ENCODE data around the gene DPP6. TPM values are rescaled to one million over a fixed set of nuclear protein-coding genes. Genes with fewer than 3 reads are reported as not detected.

The DPP6 gene
- total RNA-seq, 1 experiment from 2014 or later = not detected

DNA sequence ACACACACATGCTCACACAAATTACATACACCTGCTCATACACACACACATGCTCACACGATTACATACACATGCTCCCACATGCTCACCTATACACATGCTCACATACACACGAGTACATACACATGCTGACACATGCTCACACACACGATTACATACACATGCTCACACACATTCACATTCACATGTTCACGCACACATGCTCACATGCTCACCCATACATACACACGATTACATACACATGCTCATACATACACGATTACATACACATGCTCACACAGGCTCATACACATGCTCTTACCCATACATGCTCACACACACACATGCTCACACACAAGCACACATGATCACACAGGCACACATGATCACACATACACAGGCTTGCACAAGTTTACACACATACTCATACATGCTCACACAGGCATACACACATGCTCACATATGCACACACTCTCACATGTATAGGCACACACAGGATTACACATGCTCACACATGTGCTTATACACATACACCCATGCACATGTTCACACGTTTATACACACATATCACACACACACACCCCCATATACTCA, 832.2 kb downstream of the DPP6 start:
- Histone ChIP-seq H3K4me3 (ENCODE audit: low read length) (no peak overlapping the region), H3K36me3 (ENCODE audit: low read depth, low read length) (no peaks in the 10 kb centered on the region), H3K4me1 (ENCODE audit: insufficient read depth, low read length) (no peaks in the 10 kb centered on the region), H3K9me2 (replicated peaks; ENCODE audit: low read length) (no peaks in the 10 kb centered on the region), H3K9me3 (ENCODE audit: low read length) (no peaks in the 10 kb centered on the region), H3F3A (ENCODE audit: low read length, unreplicated experiment) (no peaks in the 10 kb centered on the region), H3K9ac (ENCODE audit: low read length) (no peak overlapping the region), H3K4me2 (ENCODE audit: low read length) (no peak overlapping the region), H3K27ac (ENCODE audit: low read length) (no peak overlapping the region), H3K79me2 (ENCODE audit: low read length) (no peaks in the 10 kb centered on the region), H4K20me1 (ENCODE audit: low read length) (no peaks in the 10 kb centered on the region), H2AFZ (ENCODE audit: low read length) (no peak overlapping the region), H3K27me3 (ENCODE audit: low read length) (no peaks in the 10 kb centered on the region)
- ChIA-PET CTCF (no interaction called here), POLR2A (ENCODE audit: unreplicated experiment) (no interaction called here)
- no TSS peak for BruUV-seq (replicated peaks)
- TF ChIP-seq EZH2phosphoT487 (IDR thresholded peaks at IDR 0.05; ENCODE audit: borderline replicate concordance, low read length) (no peak), EZH2 (IDR thresholded peaks at IDR 0.05; ENCODE audit: low read length, unreplicated experiment) (no peak)
- TF ChIP-seq, protein P1, sequence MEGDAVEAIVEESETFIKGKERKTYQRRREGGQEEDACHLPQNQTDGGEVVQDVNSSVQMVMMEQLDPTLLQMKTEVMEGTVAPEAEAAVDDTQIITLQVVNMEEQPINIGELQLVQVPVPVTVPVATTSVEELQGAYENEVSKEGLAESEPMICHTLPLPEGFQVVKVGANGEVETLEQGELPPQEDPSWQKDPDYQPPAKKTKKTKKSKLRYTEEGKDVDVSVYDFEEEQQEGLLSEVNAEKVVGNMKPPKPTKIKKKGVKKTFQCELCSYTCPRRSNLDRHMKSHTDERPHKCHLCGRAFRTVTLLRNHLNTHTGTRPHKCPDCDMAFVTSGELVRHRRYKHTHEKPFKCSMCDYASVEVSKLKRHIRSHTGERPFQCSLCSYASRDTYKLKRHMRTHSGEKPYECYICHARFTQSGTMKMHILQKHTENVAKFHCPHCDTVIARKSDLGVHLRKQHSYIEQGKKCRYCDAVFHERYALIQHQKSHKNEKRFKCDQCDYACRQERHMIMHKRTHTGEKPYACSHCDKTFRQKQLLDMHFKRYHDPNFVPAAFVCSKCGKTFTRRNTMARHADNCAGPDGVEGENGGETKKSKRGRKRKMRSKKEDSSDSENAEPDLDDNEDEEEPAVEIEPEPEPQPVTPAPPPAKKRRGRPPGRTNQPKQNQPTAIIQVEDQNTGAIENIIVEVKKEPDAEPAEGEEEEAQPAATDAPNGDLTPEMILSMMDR (conservative IDR thresholded peaks at IDR 0.05; ENCODE audit: low read depth, low read length) = no peak
- no peak for ATAC-seq
- DNase-seq = no peak
- intact Hi-C loops (cut with micrococcal nuclease) = no loop called here

DNA sequence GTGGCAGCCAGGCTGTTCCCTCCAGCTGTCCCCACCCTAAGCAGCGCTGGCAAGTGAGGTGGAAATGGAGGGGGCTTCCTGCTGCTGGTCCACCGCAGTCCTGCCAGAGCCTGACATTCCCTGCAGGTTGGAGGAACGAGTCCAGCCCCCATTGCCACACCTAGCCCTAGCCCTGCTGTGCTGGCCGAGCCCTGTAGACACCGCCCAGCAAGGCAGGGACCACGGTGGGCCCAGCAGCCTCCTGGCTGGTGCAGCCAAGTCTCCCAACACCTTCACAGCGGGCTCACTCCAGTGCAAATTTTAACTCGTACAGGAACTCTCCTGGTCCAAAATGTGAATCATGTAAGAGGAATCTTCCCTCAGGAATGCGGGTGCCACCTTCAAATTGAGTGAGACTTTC, 834.4 kb downstream of the DPP6 start:
- POLR2A ChIA-PET (ENCODE audit: unreplicated experiment) = no interaction called here
- Histone ChIP-seq H3K4me2 (ENCODE audit: low read length) (no peak overlapping the region), H3K27ac (ENCODE audit: low read length) (no peak overlapping the region), H3K9me2 (replicated peaks; ENCODE audit: low read length) (no peaks in the 10 kb centered on the region), H3K36me3 (ENCODE audit: low read depth, low read length) (no peaks in the 10 kb centered on the region), H3K4me1 (ENCODE audit: insufficient read depth, low read length) (no peaks in the 10 kb centered on the region), H3K79me2 (ENCODE audit: low read length) (no peaks in the 10 kb centered on the region), H2AFZ (ENCODE audit: low read length) (no peak overlapping the region), H3K27me3 (ENCODE audit: low read length) (no peaks in the 10 kb centered on the region; the same call in 1 of the 2 replicates), H3K4me3 (ENCODE audit: low read length) (no peak overlapping the region), H3F3A (ENCODE audit: low read length, unreplicated experiment) (no peaks in the 10 kb centered on the region), H4K20me1 (ENCODE audit: low read length) (no peaks in the 10 kb centered on the region), H3K9me3 (ENCODE audit: low read length) (no peaks in the 10 kb centered on the region), H3K9ac (ENCODE audit: low read length) (no peak overlapping the region)
- intact Hi-C loops (cut with micrococcal nuclease) = no loop called here
- no peak for TF ChIP-seq EZH2phosphoT487 (IDR thresholded peaks at IDR 0.05; ENCODE audit: borderline replicate concordance, low read length)
- TF ChIP-seq, protein P1 (conservative IDR thresholded peaks at IDR 0.05; ENCODE audit: low read depth, low read length) = no peak
- TF ChIP-seq EZH2 (IDR thresholded peaks at IDR 0.05; ENCODE audit: low read length, unreplicated experiment) = no peak
- no TSS peak for BruUV-seq (replicated peaks)
- ATAC-seq (no peak), DNase-seq (no peak)
- CTCF ChIA-PET = no interaction called here

DNA sequence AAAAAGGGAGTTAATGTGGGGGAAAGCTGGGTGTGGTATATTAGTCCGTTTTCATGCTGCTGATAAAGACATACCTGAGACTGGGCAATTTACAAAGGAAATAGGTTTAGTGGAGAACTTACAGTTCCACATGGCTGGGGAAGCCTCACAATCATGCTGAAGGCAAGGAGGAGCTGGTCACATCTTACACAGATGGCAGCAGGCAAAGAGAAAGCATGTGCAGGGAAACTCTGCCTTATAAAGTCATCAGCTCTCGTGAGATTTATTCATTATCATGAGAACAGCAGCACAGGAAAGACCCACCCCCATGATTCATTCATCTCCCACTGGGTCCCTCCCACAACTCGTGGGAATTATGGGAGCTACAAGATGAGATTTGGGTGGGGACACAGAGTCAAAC, 836.5 kb downstream of the DPP6 start:
- BruUV-seq (replicated peaks) = no TSS peak
- CTCF ChIA-PET = no interaction called here

More for the DNA sequence above, 836.5 kb downstream of the DPP6 start:
- Histone ChIP-seq H4K20me1 (ENCODE audit: low read length) (no peaks in the 10 kb centered on the region), H3K27ac (ENCODE audit: low read length) (no peak overlapping the region), H3K36me3 (ENCODE audit: low read depth, low read length) (no peaks in the 10 kb centered on the region), H3K4me1 (ENCODE audit: insufficient read depth, low read length) (no peaks in the 10 kb centered on the region), H3K79me2 (ENCODE audit: low read length) (no peaks in the 10 kb centered on the region), H2AFZ (ENCODE audit: low read length) (no peak overlapping the region), H3K9me2 (replicated peaks; ENCODE audit: low read length) (no peaks in the 10 kb centered on the region), H3K9me3 (ENCODE audit: low read length) (no peaks in the 10 kb centered on the region), H3F3A (ENCODE audit: low read length, unreplicated experiment) (no peaks in the 10 kb centered on the region), H3K27me3 (ENCODE audit: low read length) (no peaks in the 10 kb centered on the region; the same call in 1 of the 2 replicates), H3K9ac (ENCODE audit: low read length) (no peak overlapping the region), H3K4me3 (ENCODE audit: low read length) (no peak overlapping the region), H3K4me2 (ENCODE audit: low read length) (no peak overlapping the region)
- POLR2A ChIA-PET (ENCODE audit: unreplicated experiment) = no interaction called here
- TF ChIP-seq, protein P1 (conservative IDR thresholded peaks at IDR 0.05; ENCODE audit: low read depth, low read length) = no peak
- TF ChIP-seq EZH2phosphoT487 (IDR thresholded peaks at IDR 0.05; ENCODE audit: borderline replicate concordance, low read length) (no peak), EZH2 (IDR thresholded peaks at IDR 0.05; ENCODE audit: low read length, unreplicated experiment) (no peak)
- DNase-seq = no peak
- ATAC-seq = no peak
- intact Hi-C loops (cut with micrococcal nuclease) = no loop called here
